ENCODE measurements around the gene TSC2.
"Not testable (repeated sequence)": the region's sequence is repeated elsewhere in the genome, so short reads cannot be mapped to it uniquely, and the experiment has no call there.

TSC2 gene

GRCh38 chr16:2032285-2033056 lies 15.3 kb upstream of the TSC2 start:
- no peak overlapping the region for H2AFZ ChIP-seq (ENCODE audit: low read depth, low read length)

GRCh38 chr16:2033057-2033908 lies 14.5 kb upstream of the TSC2 start:
- H3K9ac ChIP-seq (ENCODE audit: low read length) = no peak overlapping the region
- no peaks in the 10 kb centered on the region for H4K20me1 ChIP-seq (ENCODE audit: insufficient read depth, low read length)
- no peaks in the 10 kb centered on the region for H3K36me3 ChIP-seq (replicated peaks; ENCODE audit: low read depth, low read length)
- H3K4me3 ChIP-seq (ENCODE audit: low read length) = no peak overlapping the region
- no peak overlapping the region for H3K4me2 ChIP-seq (ENCODE audit: low read length)
- TF ChIP-seq EZH2phosphoT487 (IDR thresholded peaks at IDR 0.05; ENCODE audit: low read depth) (no peak), CTCF (IDR thresholded peaks at IDR 0.05; ENCODE audit: low read depth, low read length) (no peak)
- H3K4me1 ChIP-seq (ENCODE audit: low read length) = peaks cover 9% of the 10 kb centered on the region
- no peaks in the 10 kb centered on the region for H3K79me2 ChIP-seq (ENCODE audit: low read length)
- H3K27ac ChIP-seq (ENCODE audit: low read length) = no peak overlapping the region
- H2AFZ ChIP-seq (ENCODE audit: low read depth, low read length) = no peak overlapping the region
- H3K27me3 ChIP-seq (ENCODE audit: low read depth, low read length) = peaks cover 6% of the 10 kb centered on the region
- H3K9me3 ChIP-seq (ENCODE audit: insufficient read depth, low read length) = no peaks in the 10 kb centered on the region

More at GRCh38 chr16:2032285-2033056, 15.3 kb upstream of the TSC2 start:
- Histone ChIP-seq H3K4me3 (ENCODE audit: low read length) (no peak overlapping the region), H3K36me3 (replicated peaks; ENCODE audit: low read depth, low read length) (no peaks in the 10 kb centered on the region), H3K27ac (ENCODE audit: low read length) (no peak overlapping the region), H4K20me1 (ENCODE audit: insufficient read depth, low read length) (no peaks in the 10 kb centered on the region), H3K9ac (ENCODE audit: low read length) (no peak overlapping the region), H3K79me2 (ENCODE audit: low read length) (no peaks in the 10 kb centered on the region), H3K4me2 (ENCODE audit: low read length) (peak overlapping the region; percentile 7; the same call in 1 of the 2 replicates), H3K27me3 (ENCODE audit: low read depth, low read length) (peaks cover 14% of the 10 kb centered on the region), H3K4me1 (ENCODE audit: low read length) (peaks cover 9% of the 10 kb centered on the region), H3K9me3 (ENCODE audit: insufficient read depth, low read length) (no peaks in the 10 kb centered on the region)
- TF ChIP-seq CTCF (IDR thresholded peaks at IDR 0.05; ENCODE audit: low read depth, low read length) (no peak), EZH2phosphoT487 (IDR thresholded peaks at IDR 0.05; ENCODE audit: low read depth) (no peak)

GRCh38 chr16:2033909-2034695 lies 13.7 kb upstream of the TSC2 start:
- not testable (repeated sequence) for H3K9ac ChIP-seq (ENCODE audit: low read length); H3K79me2 ChIP-seq (ENCODE audit: low read length); H3K4me1 ChIP-seq (ENCODE audit: low read length); H3K4me3 ChIP-seq (ENCODE audit: low read length); H3K9me3 ChIP-seq (ENCODE audit: insufficient read depth, low read length); H2AFZ ChIP-seq (ENCODE audit: low read depth, low read length); H3K4me2 ChIP-seq (ENCODE audit: low read length); H4K20me1 ChIP-seq (ENCODE audit: insufficient read depth, low read length); H3K36me3 ChIP-seq (replicated peaks; ENCODE audit: low read depth, low read length); H3K27ac ChIP-seq (ENCODE audit: low read length); H3K27me3 ChIP-seq (ENCODE audit: low read depth, low read length)

GRCh38 chr16:2034696-2035430 lies 12.9 kb upstream of the TSC2 start:
- no peak overlapping the region for H3K4me3 ChIP-seq (ENCODE audit: low read length)
- no peaks in the 10 kb centered on the region for H3K27me3 ChIP-seq (ENCODE audit: low read depth, low read length)
- no peak overlapping the region for H3K9ac ChIP-seq (ENCODE audit: low read length)
- H3K79me2 ChIP-seq (ENCODE audit: low read length) = no peaks in the 10 kb centered on the region
- TF ChIP-seq EZH2phosphoT487 (IDR thresholded peaks at IDR 0.05; ENCODE audit: low read depth) = no peak
- no peak for TF ChIP-seq CTCF (IDR thresholded peaks at IDR 0.05; ENCODE audit: low read depth, low read length)
- H3K4me2 ChIP-seq (ENCODE audit: low read length) = no peak overlapping the region
- H3K36me3 ChIP-seq (replicated peaks; ENCODE audit: low read depth, low read length) = no peaks in the 10 kb centered on the region
- no peaks in the 10 kb centered on the region for H4K20me1 ChIP-seq (ENCODE audit: insufficient read depth, low read length)
- no peaks in the 10 kb centered on the region for H3K9me3 ChIP-seq (ENCODE audit: insufficient read depth, low read length)
- no peak overlapping the region for H2AFZ ChIP-seq (ENCODE audit: low read depth, low read length)
- H3K4me1 ChIP-seq (ENCODE audit: low read length) = peaks cover 9% of the 10 kb centered on the region
- no peak overlapping the region for H3K27ac ChIP-seq (ENCODE audit: low read length)

Measured in OCI-LY3 (cell line).